NCI-H1694 treated with DMSO at 0.1 percent for 48 hours (cell line): ENCODE measurements around the gene SLC9A9.

Source experiments
- DNase-seq: peaks from one replicate; lab custom pipeline; 2025; lab: John Stamatoyannopoulos, UW

Gene SLC9A9

DNA sequence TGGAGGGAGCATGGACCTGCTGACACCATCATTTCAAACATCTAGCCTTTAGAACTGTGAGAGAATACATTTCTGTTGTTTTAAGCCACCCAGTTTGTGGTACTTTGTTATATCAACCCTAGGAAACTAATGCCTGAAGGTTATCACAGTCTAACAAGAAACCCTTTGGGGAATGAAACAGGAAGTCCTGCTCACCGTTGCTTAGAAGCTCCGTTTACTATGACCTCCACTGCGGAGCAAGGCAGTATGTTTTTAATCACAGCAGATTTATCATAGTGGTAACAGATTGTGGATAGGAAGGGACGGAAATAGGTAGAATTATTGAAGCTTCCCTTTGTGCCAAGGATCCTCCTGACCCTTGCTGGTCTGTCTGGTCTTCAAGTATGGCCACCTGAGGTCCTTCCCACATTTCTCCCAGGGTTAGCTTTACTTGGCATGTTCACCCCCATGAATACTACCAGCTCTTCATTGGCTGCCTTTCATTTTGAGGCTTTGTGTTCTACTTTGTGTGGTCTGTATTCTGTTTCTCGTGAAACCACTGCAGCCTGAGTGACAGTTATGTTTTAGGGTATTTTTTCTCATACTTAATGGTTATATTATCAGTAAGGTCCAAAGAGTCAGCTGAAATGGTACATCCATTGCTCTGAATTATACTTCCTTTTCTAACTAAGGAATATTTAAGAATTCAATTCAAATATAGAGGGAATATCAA lies 527.1 kb downstream of the SLC9A9 start:
- no peak for DNase-seq

DNA sequence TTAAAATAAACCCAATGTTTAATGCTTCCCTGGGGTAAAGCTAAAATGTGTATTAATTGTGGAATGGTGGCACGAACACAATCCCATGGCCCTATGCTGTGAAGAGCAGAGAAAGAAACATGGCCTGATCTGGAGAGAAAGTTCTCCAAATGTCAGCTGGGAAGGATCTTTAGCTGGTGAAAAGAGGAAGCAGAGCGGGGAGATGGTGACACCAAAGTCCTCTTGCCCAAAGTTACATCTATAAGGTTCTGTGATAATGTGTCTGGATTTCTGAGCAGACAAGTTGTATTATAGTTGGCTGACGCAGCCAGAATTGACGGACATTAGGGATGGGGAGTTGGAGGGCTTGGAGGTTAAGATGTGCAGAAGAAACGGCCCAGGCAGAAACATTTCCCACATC lies 532.5 kb downstream of the SLC9A9 start:
- DNase-seq = no peak

DNA sequence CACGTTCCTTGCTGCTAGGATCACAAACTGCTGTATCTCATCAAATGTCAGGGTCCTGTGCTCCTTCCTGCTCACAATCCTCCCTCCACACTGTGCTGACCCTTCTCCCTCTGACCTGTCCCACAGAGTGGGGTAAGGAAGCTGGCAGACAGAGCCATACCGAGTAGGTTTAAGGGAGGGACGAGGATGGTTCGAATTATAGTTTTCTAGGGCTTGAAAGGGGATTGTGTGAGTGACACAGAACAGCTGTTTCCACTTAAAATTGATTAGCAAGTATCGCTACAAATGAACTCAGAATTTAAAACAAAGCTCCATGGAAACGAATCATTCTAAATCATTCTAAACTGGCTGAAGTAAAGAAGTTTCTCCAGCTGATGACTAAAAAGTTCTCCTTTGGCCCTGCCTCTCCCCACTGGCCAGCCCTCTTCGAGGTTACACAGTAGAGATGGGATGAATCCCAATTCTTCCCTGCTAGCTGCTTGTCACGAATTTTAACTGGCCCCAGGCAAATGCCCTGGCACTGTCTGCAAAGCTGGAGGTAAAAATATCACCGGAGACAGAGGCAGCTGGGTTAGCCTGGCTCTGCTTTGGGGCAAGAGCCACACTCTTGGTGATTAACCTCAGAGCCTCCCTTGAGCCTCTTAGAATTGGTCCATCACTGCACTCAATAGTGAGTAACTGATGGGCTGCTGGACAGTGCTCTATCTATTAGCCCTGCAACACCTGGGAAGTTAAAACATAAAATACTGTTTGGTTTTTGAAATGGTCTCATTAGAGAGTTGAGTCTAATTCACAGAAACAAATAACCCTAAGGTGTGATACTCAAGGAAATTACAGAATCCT lies 533.8 kb downstream of the SLC9A9 start:
- DNase-seq = no peak

DNA sequence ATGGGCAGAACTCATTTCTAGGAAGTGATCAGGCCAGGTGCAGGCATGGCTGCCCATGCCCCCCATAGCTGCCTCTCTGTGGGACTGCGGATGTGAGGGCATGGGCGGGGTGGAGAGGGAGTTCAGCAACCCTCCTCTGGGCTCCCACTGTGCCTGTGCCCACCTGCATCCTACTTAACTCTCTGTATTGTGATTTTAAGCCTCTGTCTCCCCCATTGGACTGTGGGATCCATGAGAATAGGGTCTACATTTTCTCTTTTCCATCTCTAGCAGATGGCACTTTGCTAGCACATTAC lies 534.4 kb downstream of the SLC9A9 start:
- DNase-seq = no peak

DNA sequence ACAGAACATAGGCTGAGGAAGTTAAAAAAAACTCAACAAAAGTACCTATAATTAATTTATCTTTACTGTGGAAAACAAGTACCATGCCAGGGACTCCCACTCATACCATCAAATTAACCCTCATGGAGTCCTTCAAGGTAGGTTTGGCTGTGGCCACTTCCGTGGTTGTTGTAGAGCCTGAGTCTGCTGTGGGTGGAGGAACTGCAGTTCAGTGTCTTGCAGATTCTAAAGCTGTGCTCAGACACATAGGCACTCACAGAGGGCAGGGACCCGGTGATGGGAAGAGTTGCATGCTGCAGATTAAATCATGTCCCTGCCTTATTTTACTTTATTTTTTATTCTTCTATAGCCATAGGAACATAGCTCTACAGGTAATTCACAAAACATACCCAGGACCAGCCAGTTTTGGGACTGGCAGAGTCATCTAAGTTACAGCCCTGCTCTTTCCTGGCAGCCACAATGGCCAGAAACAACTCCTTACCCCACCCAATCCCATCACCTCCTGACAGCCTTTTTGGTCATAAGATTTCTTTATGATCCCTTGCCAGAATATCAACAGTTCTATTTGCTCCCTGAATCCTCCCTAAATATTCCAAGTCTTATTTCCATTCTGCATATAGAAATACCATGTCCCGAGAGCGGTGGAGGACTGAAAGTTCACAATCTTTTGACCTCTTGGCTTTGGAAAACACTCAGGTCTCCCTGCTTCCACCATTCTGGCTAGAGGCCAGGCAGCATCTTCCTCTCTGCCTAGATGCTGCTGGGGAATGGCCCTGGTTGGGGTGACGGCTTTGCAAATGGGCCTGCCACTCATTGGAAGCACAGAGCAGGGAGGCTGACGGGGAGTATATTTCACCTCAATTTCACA lies 535.0 kb downstream of the SLC9A9 start:
- no peak for DNase-seq

DNA sequence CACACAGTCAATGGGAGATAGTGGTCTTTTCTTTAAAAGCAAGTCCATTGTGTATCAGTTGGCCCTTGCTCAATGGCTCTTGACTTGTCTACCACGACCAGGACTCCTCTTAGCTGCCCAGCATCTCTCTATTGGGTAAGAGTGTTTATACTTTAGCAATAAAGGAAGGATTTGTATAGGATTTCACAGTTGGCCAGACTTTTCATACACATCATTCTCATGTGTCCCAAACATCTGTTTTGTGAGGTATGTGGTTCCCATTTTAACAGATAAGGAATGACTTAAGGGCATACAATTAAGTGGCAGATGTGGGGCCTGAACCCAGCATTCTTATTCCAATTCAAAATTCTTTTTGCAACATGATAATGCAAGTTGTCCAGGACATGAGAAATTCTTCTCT lies 537.2 kb downstream of the SLC9A9 start:
- no peak for DNase-seq

DNA sequence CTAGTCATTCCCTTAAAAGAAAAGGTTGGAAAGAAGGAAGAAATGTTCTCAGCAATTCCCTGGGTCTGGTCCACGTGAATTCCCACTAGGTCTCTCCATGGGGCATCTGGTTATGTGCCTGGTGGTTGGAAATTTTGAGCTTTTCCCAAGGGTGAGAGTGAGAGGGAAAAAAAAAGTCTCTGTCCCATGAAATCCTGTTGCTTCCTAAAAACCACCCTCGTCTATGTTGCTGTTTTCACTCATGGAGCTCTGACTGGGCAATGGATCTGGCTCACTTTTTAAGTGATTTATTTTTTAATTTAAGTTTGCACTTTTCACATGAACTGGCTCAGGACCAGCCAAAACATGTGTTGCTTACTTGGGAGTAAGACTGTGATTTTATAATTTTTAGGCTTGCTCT lies 538.6 kb downstream of the SLC9A9 start:
- no peak for DNase-seq

DNA sequence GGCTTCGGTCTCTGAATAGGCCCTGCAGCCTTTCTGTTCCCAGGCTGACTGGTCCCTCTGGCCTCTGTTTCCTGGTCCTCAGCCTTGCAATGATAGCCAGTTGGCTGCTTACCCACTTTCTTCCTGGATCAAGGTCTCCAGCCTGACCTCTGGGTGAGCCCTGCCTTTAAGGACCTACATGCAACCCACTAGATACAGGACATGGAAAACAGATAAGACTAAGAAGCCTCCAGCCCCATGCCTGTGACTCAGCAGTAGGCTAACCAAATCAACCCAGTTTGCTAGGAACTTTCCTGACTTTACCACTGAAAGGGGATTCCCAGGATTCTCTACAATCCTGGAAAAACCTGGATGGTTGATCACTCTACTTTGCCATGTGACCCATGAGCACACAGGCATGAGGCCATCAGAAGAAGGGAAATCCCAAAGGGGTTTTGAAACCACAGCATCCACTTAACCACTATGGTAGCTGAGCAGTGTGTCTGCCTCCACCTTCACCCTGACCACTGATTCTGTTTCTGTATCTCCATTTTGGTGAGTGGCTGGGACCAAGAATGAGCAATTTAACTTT lies 540.6 kb downstream of the SLC9A9 start:
- DNase-seq = no peak

DNA sequence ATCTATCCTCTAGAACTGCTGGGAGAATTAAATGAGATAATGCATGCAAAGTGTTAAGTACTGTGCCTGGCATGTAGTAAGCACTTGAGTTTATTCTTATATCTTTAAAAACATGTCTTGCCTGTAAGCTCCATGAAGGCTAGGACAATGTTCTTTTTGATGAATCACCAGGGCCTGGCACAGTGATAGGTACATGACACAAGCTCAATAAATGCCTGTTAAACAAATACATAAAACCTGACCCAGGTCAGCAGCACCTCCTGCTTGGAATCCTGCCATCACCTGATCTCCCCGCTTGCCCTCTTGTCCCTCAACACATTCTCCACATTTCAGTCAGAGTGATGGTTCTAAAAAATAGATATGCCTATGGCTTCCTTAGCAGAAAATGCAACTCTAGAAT lies 541.9 kb downstream of the SLC9A9 start:
- DNase-seq = no peak

DNA sequence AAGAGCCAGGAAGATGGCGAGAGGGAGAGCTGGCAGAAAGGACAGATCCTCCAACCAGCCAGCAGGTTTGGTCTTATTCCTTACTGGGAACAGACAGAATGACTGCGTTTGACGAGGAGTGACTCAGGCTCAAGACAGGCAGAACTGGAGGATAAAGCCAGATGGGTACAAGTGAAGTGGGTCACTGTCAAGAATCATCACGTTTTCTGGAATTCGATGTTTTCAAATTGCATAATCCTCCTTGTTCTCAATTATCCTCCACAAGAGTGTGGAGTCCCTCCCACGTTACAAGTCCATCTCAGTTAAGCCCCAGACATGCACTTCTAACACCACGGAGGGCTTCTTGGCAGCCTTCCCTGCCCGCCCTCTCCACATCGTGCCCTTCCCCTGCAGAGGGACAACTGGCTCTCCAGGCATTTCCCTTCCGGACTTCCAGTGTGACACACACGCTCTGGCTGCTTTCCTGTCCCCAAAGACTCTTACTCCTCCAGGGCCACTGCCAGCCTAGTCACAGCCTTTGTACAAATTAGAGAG lies 545.6 kb downstream of the SLC9A9 start:
- DNase-seq = no peak

DNA sequence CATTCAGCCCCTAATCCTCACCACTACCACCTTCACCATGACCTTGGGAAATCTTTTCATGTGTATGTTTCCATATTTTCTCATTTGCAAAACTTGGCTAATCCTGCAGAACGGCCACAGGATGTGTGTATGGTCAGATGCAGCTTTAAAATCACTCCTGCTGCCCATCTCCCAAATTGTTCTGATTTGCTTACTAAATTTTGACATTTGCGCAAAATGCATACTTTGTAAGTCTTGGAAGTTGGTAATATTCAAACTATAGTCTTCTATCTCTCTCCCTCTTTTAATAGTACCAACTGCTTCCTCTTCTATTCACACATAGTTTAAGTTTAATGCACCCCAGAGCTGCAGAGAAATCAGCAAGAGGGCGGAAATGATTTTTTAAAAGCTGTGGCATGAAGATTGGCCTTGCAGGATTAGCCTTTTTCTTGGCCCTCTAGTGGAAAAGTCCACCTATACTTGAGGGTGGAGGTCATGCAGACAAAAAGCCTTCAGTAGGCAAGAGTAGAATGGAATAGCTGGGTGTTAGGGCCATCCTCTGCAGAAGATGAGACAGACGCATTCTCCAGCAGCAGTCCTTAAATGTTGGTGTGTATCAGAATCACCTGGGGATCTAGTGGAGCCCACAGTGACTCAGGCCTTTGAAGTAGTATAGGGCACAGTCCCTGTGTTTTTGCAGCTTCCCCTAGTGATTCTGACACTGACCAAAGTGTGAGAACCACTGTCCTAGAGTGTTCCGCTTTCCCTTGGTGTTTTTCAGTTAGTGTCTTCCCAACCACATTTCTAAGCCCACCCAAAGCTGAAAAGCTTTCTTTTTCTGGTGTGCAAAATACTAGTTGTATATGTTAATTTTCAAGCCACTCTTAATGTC lies 547.0 kb downstream of the SLC9A9 start:
- no peak for DNase-seq

DNA sequence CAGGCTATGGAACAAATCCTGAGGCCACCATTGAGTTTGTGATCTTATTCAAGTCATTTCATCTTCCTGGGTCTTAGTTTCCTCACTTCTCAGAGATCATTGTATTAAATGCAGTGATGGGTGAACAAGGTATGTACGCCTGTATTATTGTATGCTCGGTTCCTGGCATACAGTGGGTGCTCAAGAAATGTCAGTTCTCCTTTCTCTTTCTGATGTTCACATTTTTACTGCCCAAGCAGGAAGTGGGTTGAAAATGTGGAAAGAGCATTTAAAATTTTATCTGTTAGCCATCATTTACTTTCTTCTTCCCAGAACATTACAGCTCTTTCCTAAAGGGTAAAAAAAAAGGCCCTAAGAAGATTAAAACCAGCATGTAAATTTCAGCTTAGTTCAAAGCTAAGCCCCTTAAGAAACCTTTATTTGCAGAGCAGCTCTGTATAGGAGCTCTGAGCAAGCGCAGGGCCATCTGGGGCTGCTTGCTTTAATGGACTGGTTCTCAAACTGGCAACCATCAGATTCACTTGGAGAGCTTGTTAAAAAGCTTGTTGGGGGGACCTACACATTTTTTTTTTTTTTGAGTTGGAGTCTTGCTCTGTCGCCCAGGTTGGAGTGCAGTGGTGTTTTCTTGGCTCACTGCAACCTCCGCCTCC lies 549.3 kb downstream of the SLC9A9 start:
- no peak for DNase-seq

DNA sequence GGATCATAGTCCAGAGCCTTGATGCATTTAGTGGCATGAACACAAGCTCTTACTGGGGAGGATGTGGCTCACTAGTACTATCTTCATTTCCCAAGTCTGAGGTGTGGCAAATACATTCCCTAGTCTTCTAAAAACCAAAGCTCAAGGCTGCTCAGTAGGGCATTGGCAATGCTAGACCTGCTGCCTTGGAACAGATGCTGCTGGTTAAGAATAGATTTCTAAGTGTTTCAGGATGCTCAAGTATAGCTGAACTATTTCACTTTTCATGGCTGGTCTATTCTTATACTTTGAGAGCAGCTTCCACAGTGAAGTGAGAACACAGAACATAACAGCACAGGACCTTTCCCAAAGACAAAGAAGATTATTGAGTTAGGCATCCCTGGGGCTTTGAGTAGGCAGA lies 549.9 kb downstream of the SLC9A9 start:
- DNase-seq = no peak

DNA sequence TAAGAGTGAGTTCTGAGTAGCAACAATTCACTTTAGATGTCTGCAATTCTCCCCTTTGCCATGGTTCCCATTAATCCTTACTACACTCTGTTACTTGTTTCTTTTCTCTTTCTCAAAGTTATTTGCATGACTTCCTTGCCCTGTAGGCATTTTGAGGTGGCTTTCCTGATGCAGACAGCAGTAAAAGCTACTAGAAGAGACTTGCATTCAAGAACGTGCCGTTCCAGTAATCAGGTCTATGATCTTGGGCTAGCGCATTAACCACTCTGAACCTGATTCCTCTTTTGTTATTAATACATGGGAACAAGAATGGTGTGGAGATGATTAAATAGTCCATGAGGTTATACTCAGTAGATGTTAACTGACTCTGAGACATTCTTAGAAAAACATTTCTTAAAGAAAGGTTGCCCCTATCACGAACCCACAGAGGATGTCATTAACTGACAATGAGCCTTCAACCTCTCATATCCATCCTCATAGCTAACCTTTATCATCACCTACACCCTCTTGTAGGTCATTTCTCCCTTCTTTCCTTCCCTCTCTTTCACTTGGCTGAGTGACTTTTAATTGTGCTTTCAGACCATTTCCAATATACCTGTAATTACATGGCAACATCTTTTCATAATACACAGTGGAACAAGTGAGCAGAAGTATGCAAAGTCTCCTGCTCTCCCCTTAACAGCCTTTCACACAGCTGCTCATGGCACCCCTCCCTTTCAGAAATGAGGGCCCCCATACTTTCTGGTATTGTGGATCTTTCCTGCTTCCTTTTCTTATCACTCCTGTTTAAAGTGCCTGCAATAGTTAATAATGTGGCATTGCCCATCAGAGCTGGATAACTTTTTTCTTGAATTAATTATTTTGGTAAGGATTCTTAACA lies 552.8 kb downstream of the SLC9A9 start:
- DNase-seq = no peak

DNA sequence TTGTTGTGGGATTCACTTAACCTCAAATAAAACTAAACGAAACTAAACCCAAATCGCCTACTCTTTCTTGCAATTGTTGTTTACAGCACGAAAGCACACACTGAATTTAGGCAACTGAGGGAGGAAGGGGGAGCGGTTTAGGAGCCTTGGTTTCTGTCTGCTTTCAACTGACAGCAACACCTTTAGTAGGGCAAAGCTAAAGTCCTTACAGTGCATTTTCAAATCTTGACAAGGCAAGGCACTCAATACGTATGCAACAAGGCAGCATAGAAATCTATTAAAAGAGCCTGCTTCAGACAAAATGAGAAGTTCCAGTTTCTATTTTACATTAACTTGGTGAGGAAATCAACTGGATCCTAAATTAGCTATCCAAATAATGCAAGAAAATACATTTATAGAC lies 554.1 kb downstream of the SLC9A9 start:
- DNase-seq = no peak

DNA sequence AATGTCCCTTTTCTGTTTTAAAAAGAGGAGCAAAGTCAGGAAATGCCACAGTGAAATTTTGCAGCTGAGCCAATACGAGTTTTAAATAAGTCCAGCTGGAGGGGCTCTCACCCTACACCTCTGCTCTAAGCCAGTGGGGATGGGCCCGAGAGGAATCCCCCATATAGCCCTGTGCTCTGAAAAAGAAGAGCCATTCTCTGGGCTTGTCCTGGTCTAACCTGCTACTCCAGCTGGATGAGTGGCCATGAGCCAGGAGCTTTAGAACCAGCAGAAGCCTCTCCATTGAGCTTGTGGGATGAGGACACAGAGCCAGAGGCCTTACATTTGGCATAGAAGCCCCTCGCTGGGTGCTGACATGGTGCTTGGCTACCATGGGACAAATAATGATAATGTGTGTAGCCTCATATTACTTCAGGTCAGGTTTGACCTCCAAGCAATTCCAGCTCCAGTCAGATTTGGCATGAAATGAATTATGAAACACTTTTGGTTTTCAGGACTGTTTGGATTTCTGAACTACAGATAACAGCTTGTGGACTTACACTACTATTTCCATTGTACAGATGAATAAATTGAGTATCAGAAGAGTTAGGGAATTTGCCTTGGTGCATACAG lies 556.3 kb downstream of the SLC9A9 start:
- DNase-seq = no peak

DNA sequence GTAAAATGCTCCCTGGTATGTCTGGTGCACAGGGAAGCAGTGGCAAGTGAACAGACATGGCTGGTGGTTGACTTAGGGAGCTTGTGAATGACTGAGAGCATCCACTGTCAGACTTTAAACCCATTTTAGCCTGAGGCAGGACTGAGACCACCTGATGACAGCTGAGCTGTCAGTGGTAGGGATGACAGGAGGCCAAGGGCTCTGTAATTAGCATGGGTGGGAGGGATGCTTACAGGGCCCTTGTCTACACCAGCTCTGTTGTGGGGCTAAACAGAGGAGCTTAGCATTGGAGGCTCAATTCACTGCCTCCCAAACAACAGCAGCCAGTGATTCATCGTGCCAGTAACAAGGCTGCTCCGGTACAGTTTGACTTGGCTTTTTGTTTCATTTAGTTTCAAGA lies 559.3 kb downstream of the SLC9A9 start:
- DNase-seq = no peak

DNA sequence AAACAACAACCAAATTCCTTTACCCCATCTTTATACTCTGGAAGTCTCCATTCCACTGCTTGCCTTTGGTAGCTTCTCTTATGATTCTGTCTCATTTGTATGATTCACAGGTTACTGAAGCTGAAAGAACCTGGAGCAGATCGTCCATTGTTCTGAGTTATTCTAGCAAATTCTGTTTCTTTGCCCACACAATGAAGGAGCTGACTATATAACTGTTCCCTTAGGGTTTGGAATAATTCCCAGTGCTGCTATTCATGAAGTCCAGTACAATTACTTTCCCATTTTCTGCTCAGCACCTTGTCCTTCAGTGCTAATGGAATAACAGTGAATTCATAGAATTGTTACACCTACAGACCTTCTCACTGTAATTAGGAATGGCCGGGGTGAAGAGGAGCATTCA lies 560.9 kb downstream of the SLC9A9 start:
- no peak for DNase-seq

DNA sequence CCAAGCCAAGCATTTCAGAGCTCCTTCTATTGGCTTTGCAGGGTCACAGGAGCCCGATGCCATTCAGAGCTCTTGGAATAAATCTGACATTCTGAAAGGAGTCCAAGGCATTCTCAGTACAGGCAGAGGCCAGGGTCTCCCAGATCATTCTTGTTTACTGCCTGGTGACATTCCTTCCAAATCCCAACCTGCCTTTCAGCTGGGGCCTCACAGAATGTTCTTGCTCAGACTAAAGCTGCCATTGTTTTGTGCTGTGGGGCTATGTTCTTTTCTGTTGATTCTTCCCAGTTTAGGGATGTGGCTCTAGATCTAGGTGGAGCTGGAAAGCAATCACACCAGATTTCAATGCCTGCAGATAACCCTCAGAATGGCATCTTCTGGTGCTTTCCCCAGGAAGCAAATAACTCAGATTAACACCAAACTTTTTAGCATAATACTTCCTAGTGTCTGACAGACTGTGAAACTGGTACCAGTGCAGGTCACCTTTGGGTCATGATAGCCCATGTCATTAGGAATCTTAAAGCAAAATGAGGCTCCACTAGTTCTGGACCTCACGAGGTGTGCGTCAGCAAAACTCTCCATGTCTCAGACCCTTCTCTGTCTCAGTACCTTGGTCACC lies 561.8 kb downstream of the SLC9A9 start:
- DNase-seq = no peak
